A549 (cell line): Measurements from ENCODE around the gene CCT5. TPM values are rescaled to one million over a fixed set of nuclear protein-coding genes. Genes with fewer than 3 reads are reported as not detected.

ENCODE experiments used
- ATAC-seq, 2 experiments: fragments of 200-7000 bp in 1 of 2; fragments of >200 bp in 1 of 2; cut with Nextera tagmentation in 1 of 2; cut with Tn5 transposase in 1 of 2; 3 replicates each; pipeline versions ENCODE4 v1.8.0 to v1.9.1; 2018 to 2020; ENCODE audit warnings: mild to moderate bottlenecking in 1 of 2, moderate library complexity in 1 of 2
- CTCF ChIA-PET: fragments of 300-600 bp; sonication (Branson Sonifier 250); formaldehyde crosslinking; extraction: SDS; loops from one replicate; lab custom pipeline; 2021; ENCODE audit warnings: antibody characterized with exemption, inconsistent platforms; lab: Yijun Ruan, JAX
- POLR2A ChIA-PET: fragments of 350-600 bp; formaldehyde crosslinking; extraction: SDS; loops from one replicate; lab custom pipeline; 2021; ENCODE audit warnings: antibody characterized with exemption, inconsistent platforms; lab: Yijun Ruan, JAX
- DNase-seq, 2 experiments: peaks; one replicate each; pipeline versions ENCODE4 v3.0.0 to v3.0.0-alpha.2; 2011 to 2016; ENCODE audit warnings: low read depth in 1 of 2, low spot score in 1 of 2
- FAIRE-seq: peaks from 2 replicates; lab custom pipeline; 2011; peaks lifted over from hg19 to GRCh38; lab: Jason Lieb, UNC
- H3K27ac ChIP-seq, 2 experiments: fragments of >200 bp; sonication (Bioruptor Twin); formaldehyde crosslinking; 3 replicates each; pipeline ENCODE4 v1.5.1; 2016 to 2017
- H3K4me1 ChIP-seq: fragments of >200 bp; sonication (Bioruptor Twin); formaldehyde crosslinking; 3 replicates; pipeline ENCODE4 v1.6.1; 2016
- H3K4me2 ChIP-seq: fragments of >200 bp; sonication (Bioruptor Twin); formaldehyde crosslinking; 3 replicates; pipeline ENCODE4 v1.6.1; 2016
- H3K4me3 ChIP-seq: fragments of >200 bp; sonication (Bioruptor Twin); formaldehyde crosslinking; 3 replicates; pipeline ENCODE4 v1.5.1; 2016
- H3K9me3 ChIP-seq: fragments of >200 bp; sonication (Bioruptor Twin); formaldehyde crosslinking; 3 replicates; pipeline ENCODE4 v1.6.1; 2016
- BCL3 ChIP-seq: fragments of >200 bp; sonication (Bioruptor Twin); formaldehyde crosslinking; IDR thresholded peaks from 3 replicates; pipeline ENCODE4 v1.6.1; 2016
- BHLHE40 ChIP-seq: IDR thresholded peaks from 2 replicates; pipeline ENCODE4 v1.6.1; 2012; ENCODE audit warnings: low read depth, low read length, inconsistent platforms
- CHD4 ChIP-seq: fragments of 200-600 bp; sonication (generic); IDR thresholded peaks from 2 replicates; pipeline ENCODE4 v1.6.1; 2016; ENCODE audit warnings: antibody characterized with exemption, mild to moderate bottlenecking, borderline replicate concordance
- EHF ChIP-seq: fragments of 250-450 bp; sonication (Bioruptor Pico); IDR thresholded peaks from 2 replicates; pipeline ENCODE4 v1.5.0; 2020; ENCODE audit warnings: mild to moderate bottlenecking
- FOSB ChIP-seq: fragments of 250-450 bp; sonication (Bioruptor Pico); IDR thresholded peaks from 2 replicates; pipeline ENCODE4 v1.5.0; 2020; ENCODE audit warnings: mild to moderate bottlenecking, moderate library complexity
- FOSL2 ChIP-seq, 2 experiments: fragments of 450-650 bp in 1 of 2; fragments of >200 bp in 1 of 2; sonication (Bioruptor Twin) in 1 of 2; formaldehyde crosslinking; IDR thresholded peaks; 2 replicates each; pipeline versions ENCODE4 v1.5.0 to v1.6.1; 2016 to 2020; ENCODE audit warnings: mild to moderate bottlenecking in 1 of 2, moderate library complexity in 1 of 2
- GATA3 ChIP-seq: IDR thresholded peaks from 2 replicates; pipeline ENCODE4 v1.6.1; 2012; ENCODE audit warnings: borderline replicate concordance
- HES2 ChIP-seq: fragments of >200 bp; sonication (Bioruptor Twin); formaldehyde crosslinking; IDR thresholded peaks from 2 replicates; pipeline ENCODE4 v1.6.1; 2016
- JUNB ChIP-seq: fragments of >200 bp; sonication (Bioruptor Twin); formaldehyde crosslinking; IDR thresholded peaks from 2 replicates; pipeline ENCODE4 v1.6.1; 2016
- MAX ChIP-seq: IDR thresholded peaks from 2 replicates; pipeline ENCODE4 v1.6.1; 2012
- NFE2L2 ChIP-seq: fragments of 150-350 bp; conservative IDR thresholded peaks from 2 replicates; pipeline ENCODE4 v1.6.1; 2014; ENCODE audit warnings: low read length
- PBX3 ChIP-seq: IDR thresholded peaks from 2 replicates; pipeline ENCODE4 v1.6.1; 2012
- PHF8 ChIP-seq: fragments of 200-600 bp; sonication (generic); IDR thresholded peaks from 2 replicates; pipeline ENCODE4 v1.6.1; 2016; ENCODE audit warnings: low read depth, mild to moderate bottlenecking, antibody characterized with exemption, moderate library complexity, borderline replicate concordance
- POLR2A ChIP-seq: IDR thresholded peaks from 2 replicates; pipeline ENCODE4 v1.6.1; 2012; ENCODE audit warnings: mild to moderate bottlenecking, low read length
- RNF2 ChIP-seq: fragments of 200-600 bp; sonication (generic); IDR thresholded peaks from 2 replicates; pipeline ENCODE4 v1.6.1; 2016; ENCODE audit warnings: low read depth, mild to moderate bottlenecking, antibody characterized with exemption, moderate library complexity, borderline replicate concordance
- ZFP36 ChIP-seq: fragments of 450-650 bp; IDR thresholded peaks from 2 replicates; pipeline ENCODE4 v1.6.1; 2014; ENCODE audit warnings: borderline replicate concordance; ENCODE audit not compliant: partially characterized antibody
- ZSCAN20 ChIP-seq: fragments of 250-450 bp; sonication (Bioruptor Pico); IDR thresholded peaks from 2 replicates; pipeline ENCODE4 v1.8.0; 2022; ENCODE audit warnings: mild to moderate bottlenecking, moderate library complexity
- WGBS: methylation state at CpG from one replicate; pipeline ENCODE4 v1.1.6; 2017; ENCODE audit errors: missing lambda C conversion rate; 5-methylcytosine and 5-hydroxymethylcytosine counted together
- polyA plus RNA-seq, 4 experiments: library from polyadenylated mRNA; depleted of rRNA in 3 of 4; stranded (reverse); fragments of >200 nt; fragmentation: RNase III in 1 of 4; extraction: RNeasy Plus Mini Kit Qiagen cat#74134 plus additional on column Dnase treatment in 1 of 4; gene quantifications; 2 replicates in 3 of 4; 3 replicates in 1 of 4; pipeline ENCODE4 v1.2.3, GENCODE V29; 2011 to 2017
- TF ChIP-seq, protein P1 (sequence below): IDR thresholded peaks from 2 replicates; pipeline ENCODE4 v1.6.1; 2012; ENCODE audit warnings: low read depth, borderline replicate concordance

Gene CCT5
- polyA plus RNA-seq, 2 of the 4 experiments (the other 2 are of a cell fraction) = 730 to 858 TPM

DNA sequence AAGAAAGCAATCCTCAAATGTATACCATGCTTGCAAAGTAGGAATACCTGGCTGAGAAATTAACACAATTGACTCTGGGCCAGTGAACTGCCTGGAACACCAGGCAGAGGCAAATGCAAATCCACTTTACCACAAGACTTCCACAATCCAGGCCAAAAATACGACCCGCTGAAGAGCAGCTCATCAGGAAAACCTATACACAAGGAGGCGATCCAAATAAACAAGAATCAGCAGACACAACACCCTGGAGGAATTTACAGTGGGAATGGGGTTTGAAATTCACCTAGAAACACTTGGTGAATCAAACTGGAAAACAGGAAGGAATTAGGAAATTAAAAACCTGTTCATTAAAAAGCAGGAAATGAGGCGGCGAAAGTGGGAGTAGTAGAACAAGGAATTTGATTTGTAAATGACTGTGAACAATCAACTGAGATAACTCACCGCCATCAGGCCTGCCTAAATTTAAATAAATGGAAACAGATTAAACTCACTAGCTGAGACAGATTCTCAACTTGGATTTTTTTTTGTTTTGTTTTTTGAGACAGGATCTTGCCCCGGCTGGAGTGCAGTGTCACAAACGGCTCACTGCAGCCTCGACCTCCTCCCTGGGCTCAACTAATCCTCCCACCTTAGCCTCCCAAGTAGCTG is 41.7 kb downstream of the CCT5 start:
- 86% methylated on average over 9 of the region's 9 CpGs for WGBS
- FAIRE-seq = no peak

DNA sequence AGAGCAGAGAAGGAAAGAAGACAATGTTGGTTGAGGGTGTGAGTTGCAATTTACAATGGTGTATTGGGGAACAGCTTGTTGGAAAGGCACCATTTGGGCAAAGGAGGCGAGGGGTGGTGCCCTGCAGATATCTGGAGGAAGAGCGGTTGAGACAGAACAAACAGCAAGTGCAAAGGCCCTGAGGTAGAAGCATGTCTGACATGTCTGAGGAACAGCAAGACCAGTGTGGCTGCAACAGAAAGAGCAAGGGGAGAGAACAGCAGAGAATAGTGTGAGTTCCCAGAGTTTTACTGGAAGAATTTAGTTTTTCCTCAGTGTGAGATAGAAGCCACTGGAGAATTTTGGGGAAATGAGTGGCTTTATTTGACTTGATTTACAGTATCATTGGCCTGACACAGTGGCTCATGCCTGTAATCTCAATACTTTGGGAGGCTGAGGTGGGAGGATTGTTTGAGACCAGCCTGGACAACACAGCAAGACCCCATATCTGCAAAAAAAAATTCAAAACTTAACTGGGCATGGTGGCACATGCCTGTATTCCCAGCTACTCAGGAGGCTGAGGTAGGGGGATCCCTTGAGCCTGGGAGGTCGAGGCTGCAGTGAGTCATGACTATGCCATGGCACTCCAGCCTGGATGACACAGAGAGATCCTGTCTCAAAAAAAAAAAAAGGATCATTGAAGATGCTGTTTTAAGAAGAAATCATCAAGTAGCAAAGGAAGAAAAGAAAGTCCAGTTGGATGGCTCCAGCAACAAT is 44.0 kb downstream of the CCT5 start:
- no peak overlapping the region for H3K27ac ChIP-seq
- no peak overlapping the region for H3K4me2 ChIP-seq
- H3K9me3 ChIP-seq = no peaks in the 10 kb centered on the region
- H3K4me3 ChIP-seq = no peak overlapping the region
- no peak for TF ChIP-seq CHD4
- ATAC-seq (no peak), FAIRE-seq (no peak), DNase-seq (no peak)
- ChIA-PET CTCF (interaction anchor here (0.6 to 1.6 kb wide), 5 partner anchors 10 to 129 kb away, joined by 3 to 12 read pairs (median 3); no protein-coding TSS in a partner anchor), POLR2A (no interaction called here)
- H3K4me1 ChIP-seq = no peaks in the 10 kb centered on the region; the same call in 2 of the 3 replicates
- 53% methylated on average over 3 of the region's 3 CpGs for WGBS

More for the DNA sequence above, 41.7 kb downstream of the CCT5 start:
- DNase-seq = no peak
- CTCF ChIA-PET = interaction anchor here (0.8 to 1.8 kb wide), 5 partner anchors 8 to 398 kb away, joined by 3 to 10 read pairs (median 3); no protein-coding TSS in a partner anchor
- POLR2A ChIA-PET = no interaction called here
- no peak for ATAC-seq
- TF ChIP-seq MAX (no peak), HES2 (no peak), FOSB (CRISPR knock-in tag) (no peak), POLR2A (no peak), PBX3 (no peak)
- Histone ChIP-seq H3K4me1 (peaks cover 5% of the 10 kb centered on the region; the same call in 1 of the 3 replicates), H3K4me2 (no peak overlapping the region), H3K9me3 (no peaks in the 10 kb centered on the region), H3K27ac (no peak overlapping the region), H3K4me3 (no peak overlapping the region)

GRCh38 chr5:10295619-10296326 is 45.7 kb downstream of the CCT5 start:
- FAIRE-seq = no peak

More at GRCh38 chr5:10295619-10296326, 45.7 kb downstream of the CCT5 start:
- no peak overlapping the region for H3K4me2 ChIP-seq
- H3K9me3 ChIP-seq = no peaks in the 10 kb centered on the region
- DNase-seq (no peak), ATAC-seq (no peak)
- H3K27ac ChIP-seq = no peak overlapping the region
- no peaks in the 10 kb centered on the region for H3K4me1 ChIP-seq
- POLR2A ChIA-PET = no interaction called here
- 76% methylated on average over 8 of the region's 8 CpGs for WGBS
- no peak overlapping the region for H3K4me3 ChIP-seq
- TF ChIP-seq RNF2 = no peak
- no peak for TF ChIP-seq PHF8
- TF ChIP-seq ZFP36 = no peak
- no peak for TF ChIP-seq NFE2L2
- no peak for TF ChIP-seq POLR2A
- TF ChIP-seq, protein P1, sequence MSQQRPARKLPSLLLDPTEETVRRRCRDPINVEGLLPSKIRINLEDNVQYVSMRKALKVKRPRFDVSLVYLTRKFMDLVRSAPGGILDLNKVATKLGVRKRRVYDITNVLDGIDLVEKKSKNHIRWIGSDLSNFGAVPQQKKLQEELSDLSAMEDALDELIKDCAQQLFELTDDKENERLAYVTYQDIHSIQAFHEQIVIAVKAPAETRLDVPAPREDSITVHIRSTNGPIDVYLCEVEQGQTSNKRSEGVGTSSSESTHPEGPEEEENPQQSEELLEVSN = no peak
- TF ChIP-seq BCL3 = no peak
- TF ChIP-seq MAX = no peak
- no peak for TF ChIP-seq JUNB
- no peak for TF ChIP-seq BHLHE40
- no peak for TF ChIP-seq GATA3
- no peak for TF ChIP-seq ZSCAN20 (CRISPR knock-in tag)
- TF ChIP-seq EHF (CRISPR knock-in tag) = no peak
- TF ChIP-seq FOSL2 (IDR thresholded peaks at IDR 0.05) = no peak
- no peak for TF ChIP-seq FOSL2 (CRISPR knock-in tag; IDR thresholded peaks at IDR 0.05)
- no peak for TF ChIP-seq FOSB (CRISPR knock-in tag)
- TF ChIP-seq, all 56 proteins: peak for 0
- CTCF ChIA-PET = interaction anchor here (0.6 to 1.6 kb wide), 4 partner anchors 12 to 129 kb away, joined by 3 to 12 read pairs (median 4); no protein-coding TSS in a partner anchor
